PC-3 (cell line): ENCODE measurements around the gene CKMT1B. TPM values are rescaled to one million over a fixed set of nuclear protein-coding genes. Genes with fewer than 3 reads are reported as not detected.
"Not testable (repeated sequence)": the region's sequence is repeated elsewhere in the genome, so short reads cannot be mapped to it uniquely, and the experiment has no call there.

Experiments
- ATAC-seq: fragments of 200-7000 bp; cut with Tn5 transposase; 2 replicates; pipeline ENCODE4 v1.9.1; 2020; ENCODE audit warnings: mild to moderate bottlenecking, moderate library complexity
- BruUV-seq: library from RNA; stranded (reverse); fragments of 400-500 nt; replicated peaks from 2 replicates; lab custom pipeline; 2021; lab: Mats Ljungman, UMichigan
- CTCF ChIA-PET: fragments of 300-600 bp; sonication (Branson Sonifier 250); formaldehyde crosslinking; loops from one replicate; lab custom pipeline; 2022; ENCODE audit warnings: antibody characterized with exemption; lab: Charles Lee
- POLR2A ChIA-PET: fragments of 300-600 bp; sonication (Branson Sonifier 250); formaldehyde crosslinking; loops from one replicate; lab custom pipeline; 2022; ENCODE audit warnings: antibody characterized with exemption; ENCODE audit not compliant: unreplicated experiment; lab: Charles Lee
- DNase-seq: peaks from one replicate; pipeline ENCODE4 v3.0.0-alpha.2; 2015
- H2AFZ ChIP-seq: fragments of 300-600 bp; sonication (generic); 2 replicates; pipeline ENCODE4 v1.6.0; 2016; ENCODE audit warnings: antibody characterized with exemption, low read length
- H3F3A ChIP-seq: fragments of 300-600 bp; sonication (generic); one replicate; pipeline ENCODE4 v1.6.0; 2017; ENCODE audit warnings: antibody characterized with exemption, low read length, control low read depth, mild to moderate bottlenecking; ENCODE audit not compliant: unreplicated experiment
- H3K27ac ChIP-seq: fragments of 300-600 bp; sonication (generic); 2 replicates; pipeline ENCODE4 v1.5.1; 2016; ENCODE audit warnings: mild to moderate bottlenecking, low read length
- H3K27me3 ChIP-seq: fragments of 300-600 bp; sonication (generic); 2 replicates; pipeline ENCODE4 v1.6.1; 2016; ENCODE audit warnings: low read length, mixed read lengths
- H3K36me3 ChIP-seq: fragments of 300-600 bp; sonication (generic); 2 replicates; pipeline ENCODE4 v1.6.1; 2016; ENCODE audit warnings: low read depth, mixed run types, low read length, mixed read lengths
- H3K4me1 ChIP-seq: fragments of 300-600 bp; sonication (generic); 2 replicates; pipeline ENCODE4 v1.5.1; 2016; ENCODE audit warnings: low read length; ENCODE audit not compliant: insufficient read depth
- H3K4me2 ChIP-seq: fragments of 300-600 bp; sonication (generic); 2 replicates; pipeline ENCODE4 v1.6.0; 2016; ENCODE audit warnings: low read length
- H3K4me3 ChIP-seq: fragments of 300-600 bp; sonication (generic); 2 replicates; pipeline ENCODE4 v1.5.1; 2016; ENCODE audit warnings: mild to moderate bottlenecking, low read length, mixed read lengths
- H3K79me2 ChIP-seq: fragments of 300-600 bp; sonication (generic); 2 replicates; pipeline ENCODE4 v1.6.1; 2017; ENCODE audit warnings: low read length, mixed read lengths
- H3K9ac ChIP-seq: fragments of 300-600 bp; sonication (generic); 2 replicates; pipeline ENCODE4 v1.6.0; 2016; ENCODE audit warnings: mild to moderate bottlenecking, low read length
- H3K9me2 ChIP-seq: fragments of 300-600 bp; sonication (generic); replicated peaks from 2 replicates; pipeline ENCODE4 v1.6.1; 2016; ENCODE audit warnings: mixed run types, low read length, mixed read lengths
- H3K9me3 ChIP-seq: fragments of 300-600 bp; sonication (generic); 2 replicates; pipeline ENCODE4 v1.6.1; 2016; ENCODE audit warnings: low read length, mixed read lengths
- H4K20me1 ChIP-seq: fragments of 300-600 bp; sonication (generic); 2 replicates; pipeline ENCODE4 v1.6.1; 2016; ENCODE audit warnings: low read length, mixed read lengths
- EZH2 ChIP-seq: fragments of 300-600 bp; sonication (generic); IDR thresholded peaks from one replicate; pipeline ENCODE4 v1.6.1; 2017; ENCODE audit warnings: antibody characterized with exemption, mild to moderate bottlenecking, low read length; ENCODE audit not compliant: unreplicated experiment
- EZH2phosphoT487 ChIP-seq: fragments of 300-600 bp; sonication (generic); IDR thresholded peaks from 2 replicates; pipeline ENCODE4 v1.6.1; 2018; ENCODE audit warnings: mild to moderate bottlenecking, antibody characterized with exemption, low read length, borderline replicate concordance
- intact Hi-C: fragments of 100-400 bp; cut with micrococcal nuclease; formaldehyde crosslinking; loops from 2 replicates; pipeline ENCODE4 v1.9.0; 2023
- total RNA-seq: library from RNA; depleted of rRNA; stranded (reverse); fragments of >200 nt; gene quantifications from 2 replicates; pipeline ENCODE4 v1.2.3, GENCODE V29; 2014; rRNA removed
- TF ChIP-seq, protein P1 (sequence below): fragments of 300-600 bp; sonication (generic); conservative IDR thresholded peaks from 2 replicates; pipeline ENCODE4 v1.5.1; 2017; ENCODE audit warnings: antibody characterized with exemption, low read depth, mild to moderate bottlenecking, low read length

Gene CKMT1B
- total RNA-seq, 1 experiment from 2014 or later: 6.1 TPM

- H3K4me3 ChIP-seq: no peak overlapping the region
- H3K9me3 ChIP-seq: no peaks in the 10 kb centered on the region
- H3K4me1 ChIP-seq: peaks cover 4% of the 10 kb centered on the region; the same call in 1 of the 2 replicates
- H3K79me2 ChIP-seq: no peaks in the 10 kb centered on the region
- no peaks in the 10 kb centered on the region for H3K27me3 ChIP-seq
- TF ChIP-seq EZH2: no peak
- no peak for TF ChIP-seq EZH2phosphoT487
- TF ChIP-seq, protein P1, sequence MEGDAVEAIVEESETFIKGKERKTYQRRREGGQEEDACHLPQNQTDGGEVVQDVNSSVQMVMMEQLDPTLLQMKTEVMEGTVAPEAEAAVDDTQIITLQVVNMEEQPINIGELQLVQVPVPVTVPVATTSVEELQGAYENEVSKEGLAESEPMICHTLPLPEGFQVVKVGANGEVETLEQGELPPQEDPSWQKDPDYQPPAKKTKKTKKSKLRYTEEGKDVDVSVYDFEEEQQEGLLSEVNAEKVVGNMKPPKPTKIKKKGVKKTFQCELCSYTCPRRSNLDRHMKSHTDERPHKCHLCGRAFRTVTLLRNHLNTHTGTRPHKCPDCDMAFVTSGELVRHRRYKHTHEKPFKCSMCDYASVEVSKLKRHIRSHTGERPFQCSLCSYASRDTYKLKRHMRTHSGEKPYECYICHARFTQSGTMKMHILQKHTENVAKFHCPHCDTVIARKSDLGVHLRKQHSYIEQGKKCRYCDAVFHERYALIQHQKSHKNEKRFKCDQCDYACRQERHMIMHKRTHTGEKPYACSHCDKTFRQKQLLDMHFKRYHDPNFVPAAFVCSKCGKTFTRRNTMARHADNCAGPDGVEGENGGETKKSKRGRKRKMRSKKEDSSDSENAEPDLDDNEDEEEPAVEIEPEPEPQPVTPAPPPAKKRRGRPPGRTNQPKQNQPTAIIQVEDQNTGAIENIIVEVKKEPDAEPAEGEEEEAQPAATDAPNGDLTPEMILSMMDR: no peak
- H2AFZ ChIP-seq: no peak overlapping the region
- ChIA-PET POLR2A (no interaction called here), CTCF (no interaction called here)
- no peaks in the 10 kb centered on the region for H3K9me2 ChIP-seq
- ATAC-seq: no peak
- no peak overlapping the region for H3K27ac ChIP-seq
- no peaks in the 10 kb centered on the region for H3F3A ChIP-seq
- no peaks in the 10 kb centered on the region for H3K36me3 ChIP-seq
- DNase-seq: no peak
- H3K4me2 ChIP-seq: no peak overlapping the region
- BruUV-seq: no TSS peak
- intact Hi-C loops: no loop called here
- no peaks in the 10 kb centered on the region for H4K20me1 ChIP-seq
- H3K9ac ChIP-seq: no peak overlapping the region
These were observed 31.3 kb downstream of the CKMT1B start for GRCh38 chr15:43625106-43625505.

DNA sequence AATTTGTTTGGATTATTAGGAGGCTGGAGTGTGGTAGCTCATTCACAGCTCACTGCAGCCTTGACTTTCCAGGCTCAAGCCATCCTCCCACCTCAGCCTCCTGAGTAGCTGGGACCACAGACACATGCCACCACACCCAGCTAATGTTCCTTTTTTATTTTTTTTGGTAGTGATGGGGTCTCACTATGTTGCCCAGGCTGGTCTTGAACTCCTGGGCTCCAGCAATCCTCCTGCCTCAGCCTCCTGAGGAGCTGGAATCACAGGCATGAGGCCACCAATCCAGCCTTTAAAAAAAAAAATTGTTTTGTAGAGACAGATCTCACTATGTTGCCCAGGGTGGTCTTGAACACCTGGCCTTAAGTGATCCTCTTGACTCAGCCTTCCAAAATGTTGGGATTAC lies 33.1 kb downstream of the CKMT1B start:
- H3K36me3 ChIP-seq, H3K9ac ChIP-seq, H3K27me3 ChIP-seq, BruUV-seq, CTCF ChIA-PET, ATAC-seq, intact Hi-C loops, DNase-seq, H3K79me2 ChIP-seq, H3K4me3 ChIP-seq, H3K9me2 ChIP-seq, H3F3A ChIP-seq, H3K9me3 ChIP-seq, H3K4me1 ChIP-seq, H3K4me2 ChIP-seq, POLR2A ChIA-PET, H2AFZ ChIP-seq, H3K27ac ChIP-seq, H4K20me1 ChIP-seq: not testable (repeated sequence)

GRCh38 chr15:43638464-43639204 lies 44.8 kb downstream of the CKMT1B start:
- H4K20me1 ChIP-seq, H3K4me2 ChIP-seq, H3K36me3 ChIP-seq, H3K79me2 ChIP-seq, ATAC-seq, H3K9ac ChIP-seq, CTCF ChIA-PET, POLR2A ChIA-PET, H3K9me3 ChIP-seq, H2AFZ ChIP-seq, H3K4me3 ChIP-seq, H3K27me3 ChIP-seq, H3K27ac ChIP-seq, DNase-seq, H3K4me1 ChIP-seq, BruUV-seq, H3K9me2 ChIP-seq, H3F3A ChIP-seq, intact Hi-C loops: not testable (repeated sequence)

Other genes with a start within 250 kb of the CKMT1B start
- 16.8 and 28.0 TPM in 2 replicates for gene ZSCAN29, start 223.0 kb upstream of the CKMT1B start, total RNA-seq
- 29.7 and 40.6 TPM in 2 replicates for gene TUBGCP4, start 222.9 kb upstream of the CKMT1B start, total RNA-seq
- 51.8 and 55.7 TPM in 2 replicates for gene TP53BP1, start 100.9 kb upstream of the CKMT1B start, total RNA-seq
- gene MAP1A, start 76.4 kb upstream of the CKMT1B start, total RNA-seq: 1.0 and 1.8 TPM in 2 replicates
- gene PPIP5K1, start 3.8 kb upstream of the CKMT1B start, total RNA-seq: 19.8 and 24.9 TPM in 2 replicates
- 0.22 and 0.46 TPM in 2 replicates for gene STRC, start 24.8 kb downstream of the CKMT1B start, total RNA-seq
- 0.55 and 4.0 TPM in 2 replicates for gene CATSPER2, start 54.8 kb downstream of the CKMT1B start, total RNA-seq
- 1.7 and 4.4 TPM in 2 replicates for gene CKMT1A, start 99.8 kb downstream of the CKMT1B start, total RNA-seq
- 187 and 210 TPM in 2 replicates for gene PDIA3, start 152.4 kb downstream of the CKMT1B start, total RNA-seq
- gene ELL3, start 182.9 kb downstream of the CKMT1B start, total RNA-seq: 15.0 and 35.8 TPM in 2 replicates
- gene SERF2, start 198.3 kb downstream of the CKMT1B start, total RNA-seq: 665 and 756 TPM in 2 replicates
- gene SERINC4, start 206.2 kb downstream of the CKMT1B start, total RNA-seq: not detected in 2 replicates
- gene HYPK, start 206.6 kb downstream of the CKMT1B start, total RNA-seq: 22.8 and 29.4 TPM in 2 replicates
- gene MFAP1, start 230.7 kb downstream of the CKMT1B start, total RNA-seq: 18.5 and 18.6 TPM in 2 replicates
- gene WDR76, start 233.0 kb downstream of the CKMT1B start, total RNA-seq: 29.0 and 29.7 TPM in 2 replicates